GM10266 (cell line): ENCODE results near the gene P4HA3.

Experiments used
- DNase-seq: peaks from one replicate; pipeline ENCODE4 v3.0.0; 2012; ENCODE audit errors: extremely low spot score
- TF ChIP-seq, protein P1 (sequence below): IDR thresholded peaks from 2 replicates; pipeline ENCODE4 v1.5.1; 2012; ENCODE audit warnings: mild to moderate bottlenecking, low read depth; ENCODE audit not compliant: control insufficient read depth, insufficient read depth; ENCODE audit errors: missing control alignments

Gene P4HA3

DNA sequence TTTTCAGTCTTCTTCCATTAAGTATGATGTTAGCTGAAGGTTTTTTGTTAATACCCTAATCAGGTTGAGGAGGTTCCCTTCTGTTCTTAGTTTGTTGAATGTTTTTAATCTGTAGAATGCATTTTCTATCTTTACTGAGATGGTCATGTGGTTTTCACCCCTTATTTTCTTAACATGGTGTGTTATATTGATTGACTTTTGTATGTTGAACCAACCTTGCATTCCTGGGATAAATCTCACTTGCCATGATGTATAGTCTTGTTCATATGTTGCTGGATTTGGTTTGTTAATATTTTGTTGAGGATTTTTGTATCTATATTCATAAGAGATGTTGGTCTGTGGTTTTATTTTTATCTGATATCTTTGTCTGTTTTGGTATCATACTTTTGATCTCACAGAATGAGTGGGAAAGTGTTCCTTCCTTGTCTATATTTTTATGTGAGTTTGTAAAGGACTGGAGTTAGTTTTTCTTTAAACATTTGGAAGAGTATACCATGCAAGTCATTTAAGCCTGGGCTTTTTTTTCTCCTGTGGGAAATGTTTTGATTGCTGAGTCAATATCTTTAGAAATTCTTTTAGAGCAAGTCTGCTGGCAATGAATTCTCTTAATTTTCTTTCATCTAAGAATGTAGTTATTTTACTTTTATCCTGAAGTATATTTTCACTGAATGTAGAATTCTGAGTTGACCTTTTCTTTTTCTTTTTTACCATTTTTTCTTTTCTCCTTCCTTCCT, 5.5 kb upstream of the P4HA3 start:
- TF ChIP-seq, protein P1, sequence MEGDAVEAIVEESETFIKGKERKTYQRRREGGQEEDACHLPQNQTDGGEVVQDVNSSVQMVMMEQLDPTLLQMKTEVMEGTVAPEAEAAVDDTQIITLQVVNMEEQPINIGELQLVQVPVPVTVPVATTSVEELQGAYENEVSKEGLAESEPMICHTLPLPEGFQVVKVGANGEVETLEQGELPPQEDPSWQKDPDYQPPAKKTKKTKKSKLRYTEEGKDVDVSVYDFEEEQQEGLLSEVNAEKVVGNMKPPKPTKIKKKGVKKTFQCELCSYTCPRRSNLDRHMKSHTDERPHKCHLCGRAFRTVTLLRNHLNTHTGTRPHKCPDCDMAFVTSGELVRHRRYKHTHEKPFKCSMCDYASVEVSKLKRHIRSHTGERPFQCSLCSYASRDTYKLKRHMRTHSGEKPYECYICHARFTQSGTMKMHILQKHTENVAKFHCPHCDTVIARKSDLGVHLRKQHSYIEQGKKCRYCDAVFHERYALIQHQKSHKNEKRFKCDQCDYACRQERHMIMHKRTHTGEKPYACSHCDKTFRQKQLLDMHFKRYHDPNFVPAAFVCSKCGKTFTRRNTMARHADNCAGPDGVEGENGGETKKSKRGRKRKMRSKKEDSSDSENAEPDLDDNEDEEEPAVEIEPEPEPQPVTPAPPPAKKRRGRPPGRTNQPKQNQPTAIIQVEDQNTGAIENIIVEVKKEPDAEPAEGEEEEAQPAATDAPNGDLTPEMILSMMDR: no peak
- no peak for DNase-seq

DNA sequence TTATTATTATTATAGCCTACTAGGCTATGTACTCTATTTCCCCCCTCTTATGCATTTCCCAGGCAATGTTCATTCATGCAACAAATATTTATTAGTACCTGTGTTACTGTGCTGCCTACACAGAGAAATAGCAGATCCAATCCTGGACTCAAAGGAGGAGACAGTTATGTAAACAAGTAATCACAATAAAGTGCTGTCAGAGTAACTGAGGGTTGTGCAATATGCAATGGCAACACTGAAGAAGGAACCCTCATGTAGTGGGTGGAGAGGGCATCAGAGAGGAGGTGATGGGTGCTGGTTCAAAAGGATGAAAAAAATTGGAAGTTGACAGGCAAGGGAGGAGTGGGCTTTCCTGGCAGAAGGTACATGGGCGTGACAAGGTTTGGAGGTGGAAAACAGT, 886 bp upstream of the P4HA3 start:
- no peak for DNase-seq
- TF ChIP-seq, protein P1: no peak

DNA sequence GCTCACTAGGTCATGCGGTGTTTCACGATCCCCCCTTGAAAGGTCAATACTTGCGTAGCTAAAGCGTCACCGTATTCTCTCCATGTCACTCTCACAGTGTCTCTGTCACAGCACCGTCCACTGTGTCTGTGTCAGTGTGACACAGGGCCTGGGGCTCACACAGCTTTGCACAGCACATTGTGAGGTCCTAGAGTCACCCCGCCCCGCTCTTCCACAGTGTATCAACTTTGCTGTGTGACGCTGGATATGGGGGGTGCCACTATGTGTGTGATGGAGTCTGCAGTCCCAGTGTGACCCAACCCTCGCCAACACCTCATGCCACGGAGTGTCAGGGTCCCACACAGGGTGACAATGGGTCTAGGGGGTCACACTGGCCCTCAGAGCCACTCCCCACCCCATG, 583 bp downstream of the P4HA3 start:
- DNase-seq: no peak
- TF ChIP-seq, protein P1: no peak

DNA sequence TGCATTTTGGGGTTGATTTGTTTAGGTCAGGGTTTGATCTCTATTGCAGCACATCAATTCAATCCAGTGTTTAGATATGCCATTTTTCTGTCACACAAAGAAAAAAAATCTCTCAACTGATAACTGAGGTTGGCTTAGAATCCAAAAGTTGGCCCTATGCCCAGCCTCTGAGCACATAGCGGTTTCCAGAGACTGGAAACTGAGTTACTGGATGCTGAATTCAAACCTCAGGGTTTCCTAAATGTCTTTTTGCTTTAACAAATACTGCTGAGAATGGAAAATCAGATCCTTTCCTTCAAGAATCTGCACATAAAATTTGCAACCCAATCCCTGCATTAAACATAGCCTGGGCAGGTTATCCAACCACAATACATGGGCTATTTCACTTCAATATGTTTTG, 4.0 kb downstream of the P4HA3 start:
- TF ChIP-seq, protein P1: no peak
- no peak for DNase-seq

DNA sequence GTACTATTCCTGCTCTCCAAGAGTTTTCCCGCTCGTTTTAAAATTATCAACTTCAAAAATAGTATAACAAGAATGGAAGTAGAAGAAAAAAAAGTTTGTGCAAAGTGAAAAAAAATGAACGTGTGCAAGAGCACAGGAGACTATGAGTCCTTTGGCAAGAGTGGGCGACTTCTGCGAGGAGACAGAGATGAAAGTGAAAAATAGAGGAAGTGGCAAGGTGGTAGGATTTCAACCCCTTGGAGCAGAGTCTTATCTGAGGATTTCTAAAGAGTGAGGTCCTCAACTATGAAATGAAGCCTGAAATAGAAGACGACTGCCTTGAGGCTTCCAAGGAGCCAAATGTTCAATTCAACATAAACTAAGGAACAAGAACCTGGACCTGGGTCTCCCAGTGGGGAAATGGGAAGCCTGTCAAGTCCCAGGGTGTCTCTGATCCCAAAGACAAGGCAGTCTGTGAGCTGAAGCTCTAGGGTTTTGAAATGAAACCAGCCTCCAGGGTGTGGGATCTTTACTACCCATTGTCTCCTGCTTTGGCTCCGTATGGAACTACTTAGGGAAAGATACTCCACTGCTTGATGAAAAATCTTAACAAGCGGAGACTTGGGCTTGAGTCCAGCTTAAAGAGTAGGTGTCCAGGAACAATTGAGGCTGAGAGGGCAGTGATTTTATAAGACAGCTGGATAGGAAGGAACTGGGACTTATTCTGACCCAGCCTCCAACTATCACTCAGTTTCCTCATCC, 4.8 kb downstream of the P4HA3 start:
- TF ChIP-seq, protein P1: no peak
- DNase-seq: no peak

DNA sequence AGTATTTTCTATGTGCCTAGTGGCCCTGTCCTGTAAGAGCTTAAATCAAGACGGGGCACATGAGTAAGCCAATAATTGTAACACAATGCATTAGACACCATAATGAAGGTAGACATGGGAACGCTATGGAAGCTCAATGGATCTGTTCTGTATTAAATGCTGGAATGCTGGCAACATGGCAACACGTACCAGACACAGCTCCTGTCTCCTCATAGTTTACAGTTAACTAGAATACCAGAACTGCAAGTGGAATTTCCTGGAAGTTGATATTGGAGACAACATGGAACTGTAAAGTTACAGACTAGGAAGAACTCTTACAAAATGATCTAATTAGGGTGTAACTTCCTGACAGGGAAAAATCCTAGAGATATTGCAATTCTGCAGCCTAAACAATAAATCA, 12.4 kb downstream of the P4HA3 start:
- TF ChIP-seq, protein P1: no peak
- DNase-seq: no peak

DNA sequence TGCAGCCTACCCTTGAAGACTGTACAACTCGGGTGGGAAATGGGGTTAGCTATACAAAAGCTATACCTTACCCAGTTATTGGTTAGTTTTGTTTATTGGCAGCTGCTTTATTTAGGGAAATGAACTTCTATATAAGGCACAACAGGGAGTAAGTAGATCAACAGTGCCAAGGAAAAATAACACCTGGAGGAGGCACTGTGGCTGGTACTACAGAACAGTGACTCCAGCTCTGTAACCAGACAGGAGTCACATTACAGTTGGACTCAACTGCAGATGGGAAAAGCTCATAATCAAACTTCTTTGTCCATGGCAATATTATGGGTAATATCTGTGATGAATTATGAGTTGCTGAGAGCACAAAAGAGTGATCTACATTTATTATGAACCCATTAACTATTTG, 14.0 kb downstream of the P4HA3 start:
- DNase-seq: no peak
- TF ChIP-seq, protein P1: no peak
